HepG2 (cell line): ENCODE measurements around the gene PRM3. TPM values are rescaled to one million over a fixed set of nuclear protein-coding genes. Genes with fewer than 3 reads are reported as not detected.

ENCODE experiments used
- BORCS8-MEF2B ChIP-seq: sonication (generic); formaldehyde crosslinking; IDR thresholded peaks from 2 replicates; pipeline ENCODE4 v1.8.0; 2022; ENCODE audit warnings: mild to moderate bottlenecking, missing genetic modification reagents
- CENPBD1 ChIP-seq: sonication (generic); formaldehyde crosslinking; IDR thresholded peaks from 2 replicates; pipeline ENCODE4 v1.8.0; 2022; ENCODE audit warnings: missing genetic modification reagents, low read depth, mild to moderate bottlenecking, borderline replicate concordance
- HMG20B ChIP-seq: conservative IDR thresholded peaks from 2 replicates; pipeline ENCODE4 v1.6.1; 2016; ENCODE audit warnings: missing genetic modification reagents, missing compliant biosample characterization
- HNF4A ChIP-seq: sonication (generic); formaldehyde crosslinking; IDR thresholded peaks from 2 replicates; pipeline ENCODE4 v1.4.0; 2020; ENCODE audit warnings: missing genetic modification reagents
- IRX3 ChIP-seq: sonication (generic); formaldehyde crosslinking; IDR thresholded peaks from 2 replicates; pipeline ENCODE4 v1.8.1; 2023; ENCODE audit warnings: mild to moderate bottlenecking, low read depth, missing genetic modification reagents, borderline replicate concordance
- ISX ChIP-seq: sonication (generic); formaldehyde crosslinking; conservative IDR thresholded peaks from 2 replicates; pipeline ENCODE4 v1.5.0; 2020; ENCODE audit warnings: missing genetic modification reagents
- NFAT5 ChIP-seq: sonication (generic); formaldehyde crosslinking; IDR thresholded peaks from 2 replicates; pipeline ENCODE4 v1.4.0; 2020; ENCODE audit warnings: missing genetic modification reagents
- NR2F1 ChIP-seq, 2 experiments: fragments of 450-650 bp in 1 of 2; formaldehyde crosslinking in 1 of 2; IDR thresholded peaks; 2 replicates each; pipeline versions ENCODE4 v1.5.0 to v1.6.1; 2016 to 2020; ENCODE audit warnings: mild to moderate bottlenecking in 1 of 2, missing compliant biosample characterization in 1 of 2, missing genetic modification reagents in 1 of 2, moderate library complexity in 1 of 2
- NR2F2 ChIP-seq: IDR thresholded peaks from 2 replicates; pipeline ENCODE4 v1.6.1; 2012; ENCODE audit warnings: low read depth, inconsistent platforms, borderline replicate concordance
- TOPORS ChIP-seq: sonication (generic); formaldehyde crosslinking; IDR thresholded peaks from 2 replicates; pipeline ENCODE4 v1.8.0; 2023; ENCODE audit warnings: mild to moderate bottlenecking, missing genetic modification reagents
- U2AF2 ChIP-seq: fragments of 200-400 bp; formaldehyde crosslinking; IDR thresholded peaks from 2 replicates; pipeline ENCODE4 v1.6.1; 2017; ENCODE audit warnings: low read depth, mild to moderate bottlenecking, low read length
- YY1 ChIP-seq: IDR thresholded peaks from 2 replicates; pipeline ENCODE4 v1.6.1; 2011; ENCODE audit warnings: low read length, low read depth, moderate library complexity, mild to moderate bottlenecking; ENCODE audit not compliant: insufficient read depth, insufficient replicate concordance
- ZBTB14 ChIP-seq: sonication (generic); formaldehyde crosslinking; IDR thresholded peaks from 2 replicates; pipeline ENCODE4 v1.4.0; 2020; ENCODE audit warnings: missing genetic modification reagents
- ZC3H13 ChIP-seq: sonication (generic); formaldehyde crosslinking; IDR thresholded peaks from 2 replicates; pipeline ENCODE4 v1.8.1; 2023; ENCODE audit warnings: mild to moderate bottlenecking, missing genetic modification reagents, moderate library complexity
- ZC3H4 ChIP-seq: sonication (generic); formaldehyde crosslinking; IDR thresholded peaks from 2 replicates; pipeline ENCODE4 v1.4.0; 2020; ENCODE audit warnings: missing genetic modification reagents, borderline replicate concordance
- ZNF253 ChIP-seq: sonication (generic); formaldehyde crosslinking; IDR thresholded peaks from 2 replicates; pipeline ENCODE4 v1.8.0; 2022; ENCODE audit warnings: mild to moderate bottlenecking, missing genetic modification reagents, borderline replicate concordance
- ZNF350 ChIP-seq: sonication (generic); formaldehyde crosslinking; IDR thresholded peaks from 2 replicates; pipeline ENCODE4 v1.4.0; 2020; ENCODE audit warnings: mild to moderate bottlenecking, low read depth, missing genetic modification reagents, borderline replicate concordance
- ZNF451 ChIP-seq: sonication (generic); formaldehyde crosslinking; IDR thresholded peaks from 2 replicates; pipeline ENCODE4 v1.5.0; 2020; ENCODE audit warnings: mild to moderate bottlenecking, missing genetic modification reagents
- ZNF576 ChIP-seq: sonication (generic); formaldehyde crosslinking; IDR thresholded peaks from 2 replicates; pipeline ENCODE4 v1.4.0; 2020; ENCODE audit warnings: mild to moderate bottlenecking, missing genetic modification reagents
- ZNF792 ChIP-seq: IDR thresholded peaks from 2 replicates; pipeline ENCODE4 v1.6.1; 2016
- ZNF878 ChIP-seq: sonication (generic); formaldehyde crosslinking; IDR thresholded peaks from 2 replicates; pipeline ENCODE4 v1.8.1; 2023; ENCODE audit warnings: mild to moderate bottlenecking, missing genetic modification reagents, moderate library complexity
- polyA plus RNA-seq, 8 experiments: library from polyadenylated mRNA; depleted of rRNA in 3 of 8; stranded (reverse) in 7 of 8; unstranded in 1 of 8; fragments of >200 nt; fragmentation: Illumina TruSeq in 4 of 8; extraction: Trizol in 4 of 8; gene quantifications; 2 replicates each; pipeline versions ENCODE4 v1.2.1 to v1.2.3, GENCODE V29; 2011 to 2016; ENCODE audit warnings: low read depth in 4 of 8, missing spikeins in 1 of 8, mixed read lengths in 1 of 8; ENCODE audit not compliant: insufficient read depth in 1 of 8
- total RNA-seq, 5 experiments: library from RNA; depleted of rRNA; stranded (reverse); fragments of >200 nt; fragmentation: Illumina TruSeq; extraction: Trizol; gene quantifications; 2 replicates each; pipeline ENCODE4 v1.2.3, GENCODE V29; 2016; ENCODE audit warnings: low read depth in 1 of 5

Gene PRM3
- total and polyA plus RNA-seq, 2 of the 13 experiments (the other 11 are each of a cell fraction or from before 2014, with no cell fraction given): not detected

- peak; percentile 63; the same call in 1 of the 2 replicates for TF ChIP-seq ZBTB14 (CRISPR knock-in tag)
- peak; percentile 67 for TF ChIP-seq YY1
- TF ChIP-seq HNF4A (CRISPR knock-in tag): peak; percentile 52
- no peak for TF ChIP-seq TOPORS (CRISPR knock-in tag)
- 0 out of 2 replicates have a peak, but pooled peaks have one; percentile 53 for TF ChIP-seq IRX3
- peak; percentile 86 for TF ChIP-seq ZNF878
- TF ChIP-seq U2AF2: no peak
- TF ChIP-seq ZNF451 (CRISPR knock-in tag): peak; percentile 59
- TF ChIP-seq NR2F2: no peak
- no peak for TF ChIP-seq NR2F1 (CRISPR knock-in tag; IDR thresholded peaks at IDR 0.05)
- TF ChIP-seq ZNF350 (CRISPR knock-in tag): peak; percentile 88
- TF ChIP-seq ZNF576 (CRISPR knock-in tag): no peak
- no peak for TF ChIP-seq HMG20B (CRISPR knock-in tag)
- TF ChIP-seq ZC3H13: peak; percentile 89
- TF ChIP-seq BORCS8-MEF2B: peak; percentile 89
- TF ChIP-seq ZNF792 (CRISPR knock-in tag): peak; percentile 61; the same call in 1 of the 2 replicates
- TF ChIP-seq ISX (CRISPR knock-in tag): 0 out of 2 replicates have a peak, but pooled peaks have one; percentile 68
- TF ChIP-seq NFAT5: peak; percentile 81; the same call in 1 of the 2 replicates
- peak; percentile 80; the same call in 1 of the 2 replicates for TF ChIP-seq ZNF253
- no peak for TF ChIP-seq CENPBD1 (CRISPR knock-in tag)
- peak; percentile 70; the same call in 1 of the 2 replicates for TF ChIP-seq ZC3H4 (CRISPR knock-in tag)
Measured at GRCh38 chr16:11257131-11257938, 16.1 kb downstream of the PRM3 start (continued).
